Coronary artery (tissue), 2 donors: ENCODE measurements around the gene TMEM131L.

Experiments used
- DNase-seq: peaks from one replicate; pipeline ENCODE4 v3.0.0-alpha.2; 2017; ENCODE audit warnings: low spot score
- H3K27ac ChIP-seq, 2 donors: fragments of 200-600 bp; sonication (generic); one replicate each; pipeline ENCODE4 v1.5.1; 2016 to 2019
- H3K4me3 ChIP-seq: fragments of 200-600 bp; sonication (generic); 2 replicates; pipeline ENCODE4 v1.5.1; 2016; ENCODE audit warnings: mild to moderate bottlenecking, moderate library complexity
- TF ChIP-seq, protein P1 (sequence below): fragments of 200-600 bp; sonication (generic); IDR thresholded peaks from one replicate; pipeline ENCODE4 v1.5.1; 2019; ENCODE audit warnings: antibody characterized with exemption

The TMEM131L gene

DNA sequence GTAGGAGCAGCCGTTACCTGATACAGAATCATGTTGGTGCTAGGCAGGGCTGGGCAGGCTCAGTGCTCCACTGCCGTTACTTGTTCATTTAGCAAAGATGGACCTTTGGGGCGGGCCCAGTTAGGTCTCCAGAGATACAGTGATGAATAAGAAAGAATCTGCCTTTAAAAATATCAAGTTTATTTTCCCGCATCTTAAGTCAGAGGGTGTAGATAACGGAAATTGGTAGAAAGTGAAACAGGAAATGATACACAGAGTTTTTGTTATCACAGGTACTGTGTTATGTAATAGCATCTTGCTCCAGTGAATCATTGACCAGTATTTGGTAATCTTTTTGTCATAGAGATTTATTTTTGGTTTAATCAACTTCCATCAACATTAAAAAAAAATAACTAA, 5.5 kb downstream of the TMEM131L start:
- TF ChIP-seq, protein P1, sequence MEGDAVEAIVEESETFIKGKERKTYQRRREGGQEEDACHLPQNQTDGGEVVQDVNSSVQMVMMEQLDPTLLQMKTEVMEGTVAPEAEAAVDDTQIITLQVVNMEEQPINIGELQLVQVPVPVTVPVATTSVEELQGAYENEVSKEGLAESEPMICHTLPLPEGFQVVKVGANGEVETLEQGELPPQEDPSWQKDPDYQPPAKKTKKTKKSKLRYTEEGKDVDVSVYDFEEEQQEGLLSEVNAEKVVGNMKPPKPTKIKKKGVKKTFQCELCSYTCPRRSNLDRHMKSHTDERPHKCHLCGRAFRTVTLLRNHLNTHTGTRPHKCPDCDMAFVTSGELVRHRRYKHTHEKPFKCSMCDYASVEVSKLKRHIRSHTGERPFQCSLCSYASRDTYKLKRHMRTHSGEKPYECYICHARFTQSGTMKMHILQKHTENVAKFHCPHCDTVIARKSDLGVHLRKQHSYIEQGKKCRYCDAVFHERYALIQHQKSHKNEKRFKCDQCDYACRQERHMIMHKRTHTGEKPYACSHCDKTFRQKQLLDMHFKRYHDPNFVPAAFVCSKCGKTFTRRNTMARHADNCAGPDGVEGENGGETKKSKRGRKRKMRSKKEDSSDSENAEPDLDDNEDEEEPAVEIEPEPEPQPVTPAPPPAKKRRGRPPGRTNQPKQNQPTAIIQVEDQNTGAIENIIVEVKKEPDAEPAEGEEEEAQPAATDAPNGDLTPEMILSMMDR = no peak
- H3K4me3 ChIP-seq = no peak overlapping the region
- peak overlapping the region; percentile 31 to 67 for H3K27ac ChIP-seq
- DNase-seq = no peak

DNA sequence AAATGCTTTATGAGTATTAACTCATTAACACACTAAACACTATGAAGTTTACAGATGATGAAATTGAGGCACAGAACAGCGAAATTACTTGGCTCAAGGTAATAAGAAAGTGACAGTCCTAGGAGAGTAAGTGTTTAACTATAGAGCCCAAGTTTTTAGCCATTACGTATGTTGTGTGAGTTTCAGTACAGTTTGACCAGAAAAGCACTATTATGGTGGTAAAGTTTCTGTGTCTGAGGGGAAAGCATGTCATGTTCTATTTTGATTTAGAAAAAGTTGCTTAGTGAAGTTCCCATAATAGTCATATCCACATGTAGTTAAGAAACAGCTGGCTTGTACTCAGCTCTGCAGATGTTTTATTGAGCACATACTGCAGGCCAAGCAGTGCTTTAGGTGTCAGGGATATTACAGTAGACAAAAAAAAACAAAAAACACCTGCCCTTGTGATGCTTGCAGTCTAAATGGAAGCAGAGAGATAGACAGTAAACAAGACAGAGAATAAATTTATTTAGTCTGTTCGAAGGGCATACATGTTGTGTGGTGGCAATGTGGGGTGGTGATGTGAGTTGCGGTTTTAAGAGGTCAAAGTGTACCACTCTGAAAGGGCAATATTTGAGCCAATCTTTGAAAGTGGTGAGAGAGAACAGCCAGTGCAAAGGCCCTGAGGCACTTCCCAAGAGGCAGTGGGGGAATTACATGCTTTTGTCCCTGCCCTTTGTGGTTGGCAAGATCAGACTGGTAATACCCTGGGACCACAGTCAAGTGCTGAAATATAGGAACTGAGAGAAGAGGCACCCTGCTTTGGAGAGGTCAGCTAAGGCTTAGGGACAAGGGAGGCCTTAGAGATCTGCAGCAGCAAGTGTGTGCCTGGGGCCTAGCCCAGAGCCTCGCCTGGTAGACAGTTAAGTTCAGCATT, 6.2 kb downstream of the TMEM131L start:
- DNase-seq = no peak
- Histone ChIP-seq H3K27ac (peak overlapping the region in 1 of 2 donors; percentile 55), H3K4me3 (no peak overlapping the region)
- TF ChIP-seq, protein P1 = no peak

DNA sequence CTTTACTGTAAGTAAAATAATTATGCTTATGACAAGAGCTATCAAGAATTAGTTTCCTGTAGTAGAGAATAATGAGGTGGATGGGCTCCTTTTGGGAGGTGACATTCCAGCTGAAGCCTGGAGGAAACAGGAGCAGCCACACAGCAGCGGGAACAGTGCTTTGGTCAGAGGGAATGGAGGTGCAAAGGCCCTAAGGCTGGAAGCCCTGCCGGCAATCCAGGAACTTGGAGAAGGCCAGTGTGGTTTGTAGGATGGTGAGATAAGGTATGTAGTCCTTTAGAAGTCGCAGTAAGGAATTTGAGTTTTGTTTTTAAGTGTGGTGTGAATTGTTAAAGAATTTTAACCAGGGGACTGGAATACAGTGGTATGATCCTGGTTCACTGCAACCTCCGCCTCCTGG, 8.1 kb downstream of the TMEM131L start:
- no peak overlapping the region for H3K4me3 ChIP-seq
- no peak overlapping the region for H3K27ac ChIP-seq
- no peak for DNase-seq
- TF ChIP-seq, protein P1 = no peak

DNA sequence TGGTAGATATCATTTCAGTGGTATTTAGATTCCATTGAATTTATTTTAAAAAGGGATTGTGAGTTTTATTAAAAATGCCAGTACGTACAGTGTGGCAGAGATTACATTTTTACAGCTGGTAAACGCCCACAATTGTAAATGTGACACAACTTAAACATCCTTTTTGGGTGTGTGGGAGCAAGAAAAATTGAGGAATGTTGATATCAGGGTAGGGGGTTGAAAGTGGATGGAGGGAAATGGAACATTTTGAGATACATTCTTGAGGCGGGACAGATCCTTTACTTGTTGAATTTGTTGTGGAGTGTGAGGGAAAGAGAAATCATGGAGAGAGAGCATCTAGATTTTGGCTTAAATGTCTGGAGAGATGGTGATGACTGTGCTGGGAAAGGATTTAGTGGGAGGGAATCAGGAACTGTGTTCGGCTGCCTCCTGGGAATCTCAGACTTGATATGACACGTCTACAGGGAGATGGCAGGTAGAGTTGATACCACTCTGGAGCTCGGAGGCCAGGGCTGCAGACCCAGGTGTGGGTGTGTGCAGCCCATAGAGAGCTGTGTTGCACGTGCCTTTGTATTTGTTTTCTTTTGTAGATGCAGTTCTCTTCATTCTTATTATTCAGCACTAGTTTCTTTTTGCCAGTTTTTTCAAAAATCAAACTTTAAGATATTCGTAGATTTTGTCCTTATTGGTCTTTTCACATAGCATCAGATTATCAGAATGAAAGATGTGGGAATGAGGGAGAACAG, 10.8 kb downstream of the TMEM131L start:
- H3K27ac ChIP-seq = peak overlapping the region in 1 of 2 donors; percentile 65
- no peak overlapping the region for H3K4me3 ChIP-seq
- TF ChIP-seq, protein P1 = no peak
- no peak for DNase-seq

DNA sequence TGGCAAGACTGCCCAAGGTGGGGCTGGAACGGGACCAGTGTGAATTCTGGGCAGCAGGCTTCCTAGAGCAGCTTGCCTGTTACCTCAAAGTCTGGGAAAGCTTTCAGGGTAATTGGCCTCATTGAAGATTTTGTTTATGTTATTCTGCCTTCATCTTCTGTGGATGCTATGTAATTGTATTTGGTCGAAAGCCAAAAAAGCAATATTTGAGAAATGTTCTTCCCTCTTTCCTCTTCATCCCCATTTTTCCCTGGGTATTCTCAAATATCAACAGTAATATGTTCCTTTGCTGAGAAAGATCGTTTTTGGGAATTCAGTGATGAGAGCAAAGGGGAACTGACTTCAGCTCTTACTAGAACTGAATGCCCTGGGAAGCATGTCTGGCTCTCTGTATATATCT, 12.9 kb downstream of the TMEM131L start:
- TF ChIP-seq, protein P1 = no peak
- Histone ChIP-seq H3K4me3 (no peak overlapping the region), H3K27ac (peak overlapping the region in 1 of 2 donors; percentile 44)
- no peak for DNase-seq

DNA sequence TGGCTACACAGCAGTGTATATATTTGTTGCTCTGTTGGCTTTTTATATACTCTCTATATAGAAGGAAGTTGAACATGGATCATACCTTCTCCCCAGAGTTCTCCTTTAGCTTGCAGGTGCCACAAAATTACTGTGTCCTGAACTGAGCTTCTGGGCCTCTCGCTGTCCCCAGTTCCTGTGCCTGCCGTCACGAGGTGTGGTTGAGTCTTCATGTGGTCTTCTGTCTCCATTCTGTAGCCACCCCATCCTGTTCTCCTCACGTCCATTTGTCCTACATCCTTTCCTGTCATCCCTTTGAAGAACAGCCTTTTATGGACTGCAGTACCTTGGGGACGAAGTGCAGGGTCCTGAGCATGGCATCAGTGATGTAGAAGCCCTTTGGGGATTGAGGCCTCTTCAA, 14.5 kb downstream of the TMEM131L start:
- TF ChIP-seq, protein P1 = no peak
- no peak for DNase-seq
- no peak overlapping the region for H3K4me3 ChIP-seq
- no peak overlapping the region for H3K27ac ChIP-seq
